Kidney epithelial cell (primary cell): ENCODE measurements around the gene GGNBP2. TPM values are rescaled to one million over a fixed set of nuclear protein-coding genes. Genes with fewer than 3 reads are reported as not detected.

ENCODE experiments used
- DNase-seq: peaks from one replicate; pipeline ENCODE4 v3.0.0-alpha.2; 2010; ENCODE audit warnings: low read depth
- H3K27me3 ChIP-seq: 2 replicates; pipeline ENCODE4 v1.6.0; 2011; ENCODE audit warnings: low read length; ENCODE audit not compliant: control insufficient read depth, insufficient read depth
- H3K36me3 ChIP-seq: 2 replicates; pipeline ENCODE4 v1.5.1; 2011; ENCODE audit warnings: low read length; ENCODE audit not compliant: control insufficient read depth, insufficient read depth
- H3K4me3 ChIP-seq: 2 replicates; pipeline ENCODE4 v1.5.1; 2011; ENCODE audit warnings: low read depth, mild to moderate bottlenecking, control low read depth, low read length
- CTCF ChIP-seq: IDR thresholded peaks from 2 replicates; pipeline ENCODE4 v1.5.1; 2011; ENCODE audit warnings: mild to moderate bottlenecking, moderate library complexity, low read length, control low read depth, inconsistent platforms; ENCODE audit not compliant: insufficient read depth, poor library complexity, severe bottlenecking
- total RNA-seq: library from RNA; depleted of rRNA; stranded (reverse); fragments of >200 nt; gene quantifications from 2 replicates; pipeline ENCODE4 v1.2.3, GENCODE V29; 2015

GGNBP2 gene
- total RNA-seq, 1 donor from 2014 or later = 38.2 TPM

GRCh38 chr17:36614933-36615332 lies 70.2 kb downstream of the GGNBP2 start:
- H3K36me3 ChIP-seq = no peaks in the 10 kb centered on the region
- no peak for TF ChIP-seq CTCF
- DNase-seq = no peak
- no peak overlapping the region for H3K4me3 ChIP-seq
- peaks cover 3% of the 10 kb centered on the region for H3K27me3 ChIP-seq

- H3K27me3 ChIP-seq = peaks cover 15% of the 10 kb centered on the region
- H3K4me3 ChIP-seq = no peak overlapping the region
- H3K36me3 ChIP-seq = no peaks in the 10 kb centered on the region
- no peak for DNase-seq
- no peak for TF ChIP-seq CTCF
Measured at GRCh38 chr17:36616061-36617029, 71.6 kb downstream of the GGNBP2 start.

GRCh38 chr17:36617773-36618172 lies 73.1 kb downstream of the GGNBP2 start:
- no peak for DNase-seq
- H3K4me3 ChIP-seq = no peak overlapping the region
- H3K27me3 ChIP-seq = peaks cover 15% of the 10 kb centered on the region
- no peak for TF ChIP-seq CTCF
- no peaks in the 10 kb centered on the region for H3K36me3 ChIP-seq

- no peak for DNase-seq
- H3K27me3 ChIP-seq = peaks cover 20% of the 10 kb centered on the region
- H3K4me3 ChIP-seq = no peak overlapping the region
- TF ChIP-seq CTCF = no peak
- H3K36me3 ChIP-seq = no peaks in the 10 kb centered on the region
Measured at GRCh38 chr17:36623281-36623680, 78.6 kb downstream of the GGNBP2 start.

GRCh38 chr17:36625188-36625587 lies 80.5 kb downstream of the GGNBP2 start:
- TF ChIP-seq CTCF = no peak
- Histone ChIP-seq H3K27me3 (peaks cover 21% of the 10 kb centered on the region), H3K36me3 (no peaks in the 10 kb centered on the region), H3K4me3 (no peak overlapping the region)
- DNase-seq = no peak
